Measurements from ENCODE around the gene CCR9. TPM values are rescaled to one million over a fixed set of nuclear protein-coding genes. Genes with fewer than 3 reads are reported as not detected.

The CCR9 gene
- total and polyA plus RNA-seq, 10 of the 15 experiments (the other 5 are each of a cell fraction or from before 2014, with no cell fraction given): 0.05 to 3.9 (median 2.4) TPM

- intact Hi-C loops (cut with micrococcal nuclease; ENCODE audit: unreplicated experiment) (no loop called here), in situ Hi-C loops (cut with MboI) (no loop called here)
- H2AFZ ChIP-seq (ENCODE audit: control insufficient read depth, low read depth, low read length): no peak overlapping the region
- no peak for TF ChIP-seq ZNF592 (IDR thresholded peaks at IDR 0.05)
- TF ChIP-seq ATF7 (IDR thresholded peaks at IDR 0.05; ENCODE audit: low read depth): no peak
- no peak for TF ChIP-seq RELA (IDR thresholded peaks at IDR 0.05; ENCODE audit: borderline replicate concordance, partially characterized antibody)
- no peak for TF ChIP-seq IKZF2 (IDR thresholded peaks at IDR 0.05)
- TF ChIP-seq PKNOX1 (IDR thresholded peaks at IDR 0.05): no peak
- TF ChIP-seq EZH2 (IDR thresholded peaks at IDR 0.05; ENCODE audit: borderline replicate concordance, control insufficient read depth, low read depth, low read length): no peak
- no peak for TF ChIP-seq E2F4 (IDR thresholded peaks at IDR 0.05; ENCODE audit: low read depth, low read length)
- no peak for TF ChIP-seq CBFB (IDR thresholded peaks at IDR 0.05; ENCODE audit: low read depth)
- TF ChIP-seq SPI1 (IDR thresholded peaks at IDR 0.05; ENCODE audit: borderline replicate concordance, insufficient read depth, low read depth, low read length): no peak
- no peak for TF ChIP-seq ESRRA (IDR thresholded peaks at IDR 0.05; ENCODE audit: low read length)
- no peak for TF ChIP-seq NFXL1 (IDR thresholded peaks at IDR 0.05; ENCODE audit: borderline replicate concordance)
- no peak for TF ChIP-seq ZBTB11 (CRISPR knock-in tag; IDR thresholded peaks at IDR 0.05)
- no peak for TF ChIP-seq SIX5 (IDR thresholded peaks at IDR 0.05; ENCODE audit: low read depth, low read length, severe bottlenecking)
- TF ChIP-seq ZNF217 (IDR thresholded peaks at IDR 0.05): no peak
- no peak overlapping the region for H3K9ac ChIP-seq (ENCODE audit: control insufficient read depth, insufficient read depth, low read length)
- H3K36me3 ChIP-seq (ENCODE audit: control insufficient read depth in 2 of 2, insufficient read depth in 2 of 2, low read length in 1 of 2): peaks cover under 1 to 1% of the 10 kb centered on the region in 2 experiments; a peak in 3 of 4 replicates
- ATAC-seq (no peak), FAIRE-seq (no peak), DNase-seq (ENCODE audit: low read depth, low spot score) (no peak)
- ChIA-PET CTCF (interaction anchor here (1.1 to 9.0 kb wide), 9 partner anchors 15 to 441 kb away, joined by 3 to 478 read pairs (median 6); partner anchors contain the start of gene CCR5), SMC1A (ENCODE audit: uncharacterized antibody, unreplicated experiment) (interaction anchor here (0.9 to 21.6 kb wide), 3 partner anchors 145 to 272 kb away, joined by 3 to 523 read pairs (median 24); partner anchors contain the start of gene CCR1), POLR2A (no interaction called here), RAD21 (ENCODE audit: unreplicated experiment) (interaction anchor here (1.3 to 6.8 kb wide), 4 partner anchors 13 to 434 kb away, joined by 3 to 213 read pairs (median 7); partner anchors contain the start of gene CCR5)
- no peaks in the 10 kb centered on the region for H4K20me1 ChIP-seq (ENCODE audit: control insufficient read depth, insufficient read depth)
- H3K4me2 ChIP-seq (ENCODE audit: control insufficient read depth, insufficient read depth): no peak overlapping the region
- H3K4me3 ChIP-seq: no peak overlapping the region
- H3K27me3 ChIP-seq (replicated peaks in 1 of 2; ENCODE audit: control insufficient read depth in 2 of 2, insufficient read depth in 2 of 2, low read length in 1 of 2): no peaks in the 10 kb centered on the region
- no peak overlapping the region for H3K27ac ChIP-seq (ENCODE audit: control insufficient read depth, insufficient read depth)
- no peaks in the 10 kb centered on the region; the same call in 2 of the 3 replicates for H3K9me3 ChIP-seq (replicated peaks; ENCODE audit: control insufficient read depth, insufficient read depth, low read length)
- 83% methylated on average over 9 of the region's 9 CpGs for WGBS (ENCODE audit: insufficient coverage, insufficient replicate concordance, low lambda C conversion rate, missing lambda C conversion rate)
- H3K4me1 ChIP-seq (ENCODE audit: control insufficient read depth, insufficient read depth, low read length): peaks cover 7% of the 10 kb centered on the region
- no TSS peak for BruUV-seq (replicated peaks)
- H3K79me2 ChIP-seq (ENCODE audit: control insufficient read depth, insufficient read depth, low read length): no peaks in the 10 kb centered on the region
Measured at GRCh38 chr3:45936261-45936660, 49.9 kb downstream of the CCR9 start.
